DND-41 (cell line): Measurements from ENCODE around the gene MAGI1.

Experiments used
- CTCF ChIP-seq: IDR thresholded peaks from 2 replicates; pipeline ENCODE4 v1.5.1; 2012; ENCODE audit warnings: borderline replicate concordance, low read length, moderate library complexity, mild to moderate bottlenecking; ENCODE audit not compliant: poor library complexity, severe bottlenecking; ENCODE audit errors: extremely low read depth
- EZH2 ChIP-seq: IDR thresholded peaks from 3 replicates; pipeline ENCODE4 v1.6.1; 2012; ENCODE audit warnings: borderline replicate concordance, low read depth, mild to moderate bottlenecking, moderate library complexity, low read length, inconsistent platforms; ENCODE audit not compliant: severe bottlenecking

- no peak for TF ChIP-seq CTCF
- no peak for TF ChIP-seq EZH2
Measured at GRCh38 chr3:65927576-65927975, 111.1 kb downstream of the MAGI1 start.
